Loucy (cell line): ENCODE results near the gene MSMO1.

Experiments used
- CTCF ChIP-seq: fragments of 200-600 bp; sonication (generic); conservative IDR thresholded peaks from 2 replicates; pipeline ENCODE4 v1.5.1; 2014; ENCODE audit warnings: mild to moderate bottlenecking, antibody characterized with exemption, low read length
- EZH2phosphoT487 ChIP-seq: fragments of 200-600 bp; IDR thresholded peaks from 2 replicates; pipeline ENCODE4 v1.6.1; 2018; ENCODE audit warnings: antibody characterized with exemption, mild to moderate bottlenecking, moderate library complexity, borderline replicate concordance

GRCh38 chr4:165289423-165289785 lies 38.1 kb upstream of the MSMO1 start:
- no peak for TF ChIP-seq CTCF
- TF ChIP-seq EZH2phosphoT487 = no peak
